ENCODE data around the gene SLC12A2.

The SLC12A2 gene

GRCh38 chr5:128126241-128126640 lies 42.7 kb downstream of the SLC12A2 start:
- TF ChIP-seq CREB1 (IDR thresholded peaks at IDR 0.05; ENCODE audit: low read depth) = no peak
- TF ChIP-seq ZBTB7A (IDR thresholded peaks at IDR 0.05; ENCODE audit: low read depth) = no peak
- no peak for TF ChIP-seq USF1 (IDR thresholded peaks at IDR 0.05)
- no peak for TF ChIP-seq MAX (IDR thresholded peaks at IDR 0.05)
- no peak for TF ChIP-seq NFIC (IDR thresholded peaks at IDR 0.05)
- no peak for TF ChIP-seq EP300 (IDR thresholded peaks at IDR 0.05; ENCODE audit: borderline replicate concordance)
- no peak for TF ChIP-seq EGR1 (IDR thresholded peaks at IDR 0.05)
- no peak for TF ChIP-seq CEBPB (IDR thresholded peaks at IDR 0.05)
- TF ChIP-seq TEAD4 (IDR thresholded peaks at IDR 0.05) = no peak
- TF ChIP-seq YY1 (IDR thresholded peaks at IDR 0.05; ENCODE audit: low read depth) = no peak
- no peak for TF ChIP-seq RAD21 (IDR thresholded peaks at IDR 0.05; ENCODE audit: low read depth)
- TF ChIP-seq TCF12 (IDR thresholded peaks at IDR 0.05; ENCODE audit: low read depth) = no peak
- TF ChIP-seq REST (IDR thresholded peaks at IDR 0.05; ENCODE audit: low read depth) = no peak
- TF ChIP-seq FOXM1 (IDR thresholded peaks at IDR 0.05; ENCODE audit: borderline replicate concordance, low read depth) = no peak
- TF ChIP-seq TAF1 (IDR thresholded peaks at IDR 0.05; ENCODE audit: low read depth) = no peak

- no peak for TF ChIP-seq USF1 (IDR thresholded peaks at IDR 0.05)
- TF ChIP-seq YY1 (IDR thresholded peaks at IDR 0.05; ENCODE audit: low read depth) = no peak
- no peak for TF ChIP-seq TCF12 (IDR thresholded peaks at IDR 0.05; ENCODE audit: low read depth)
- no peak for TF ChIP-seq ZBTB7A (IDR thresholded peaks at IDR 0.05; ENCODE audit: low read depth)
- TF ChIP-seq TEAD4 (IDR thresholded peaks at IDR 0.05) = no peak
- no peak for TF ChIP-seq EGR1 (IDR thresholded peaks at IDR 0.05)
- no peak for TF ChIP-seq FOXM1 (IDR thresholded peaks at IDR 0.05; ENCODE audit: borderline replicate concordance, low read depth)
Measured at GRCh38 chr5:128132499-128132898, 48.9 kb downstream of the SLC12A2 start.

- TF ChIP-seq RAD21 (IDR thresholded peaks at IDR 0.05; ENCODE audit: low read depth) = no peak
- no peak for TF ChIP-seq USF1 (IDR thresholded peaks at IDR 0.05)
- TF ChIP-seq EP300 (IDR thresholded peaks at IDR 0.05; ENCODE audit: borderline replicate concordance) = no peak
- TF ChIP-seq TCF12 (IDR thresholded peaks at IDR 0.05; ENCODE audit: low read depth) = no peak
- no peak for TF ChIP-seq ZBTB7A (IDR thresholded peaks at IDR 0.05; ENCODE audit: low read depth)
Measured at GRCh38 chr5:128135286-128135685, 51.7 kb downstream of the SLC12A2 start.

GRCh38 chr5:128143911-128144310 lies 60.3 kb downstream of the SLC12A2 start:
- TF ChIP-seq CEBPB (IDR thresholded peaks at IDR 0.05) = no peak
- no peak for TF ChIP-seq RAD21 (IDR thresholded peaks at IDR 0.05; ENCODE audit: low read depth)
- TF ChIP-seq EGR1 (IDR thresholded peaks at IDR 0.05) = no peak
- TF ChIP-seq FOXM1 (IDR thresholded peaks at IDR 0.05; ENCODE audit: borderline replicate concordance, low read depth) = no peak

- no peak for TF ChIP-seq YY1 (IDR thresholded peaks at IDR 0.05; ENCODE audit: low read depth)
- no peak for TF ChIP-seq USF1 (IDR thresholded peaks at IDR 0.05)
- TF ChIP-seq FOXM1 (IDR thresholded peaks at IDR 0.05; ENCODE audit: borderline replicate concordance, low read depth) = no peak
- TF ChIP-seq MAX (IDR thresholded peaks at IDR 0.05) = no peak
- no peak for TF ChIP-seq REST (IDR thresholded peaks at IDR 0.05; ENCODE audit: low read depth)
- TF ChIP-seq EP300 (IDR thresholded peaks at IDR 0.05; ENCODE audit: borderline replicate concordance) = no peak
- TF ChIP-seq EGR1 (IDR thresholded peaks at IDR 0.05) = no peak
- TF ChIP-seq TAF1 (IDR thresholded peaks at IDR 0.05; ENCODE audit: low read depth) = no peak
- no peak for TF ChIP-seq CEBPB (IDR thresholded peaks at IDR 0.05)
- no peak for TF ChIP-seq TEAD4 (IDR thresholded peaks at IDR 0.05)
- TF ChIP-seq CREB1 (IDR thresholded peaks at IDR 0.05; ENCODE audit: low read depth) = no peak
- TF ChIP-seq RAD21 (IDR thresholded peaks at IDR 0.05; ENCODE audit: low read depth) = no peak
- TF ChIP-seq NFIC (IDR thresholded peaks at IDR 0.05) = no peak
- TF ChIP-seq ZBTB7A (IDR thresholded peaks at IDR 0.05; ENCODE audit: low read depth) = no peak
- no peak for TF ChIP-seq TCF12 (IDR thresholded peaks at IDR 0.05; ENCODE audit: low read depth)
Measured at GRCh38 chr5:128144491-128144890, 60.9 kb downstream of the SLC12A2 start.

All from Ishikawa (cell line).